ENCODE results near the gene NAT16.
"Not testable (repeated sequence)": the region's sequence is repeated elsewhere in the genome, so short reads cannot be mapped to it uniquely, and the experiment has no call there.

The NAT16 gene

DNA sequence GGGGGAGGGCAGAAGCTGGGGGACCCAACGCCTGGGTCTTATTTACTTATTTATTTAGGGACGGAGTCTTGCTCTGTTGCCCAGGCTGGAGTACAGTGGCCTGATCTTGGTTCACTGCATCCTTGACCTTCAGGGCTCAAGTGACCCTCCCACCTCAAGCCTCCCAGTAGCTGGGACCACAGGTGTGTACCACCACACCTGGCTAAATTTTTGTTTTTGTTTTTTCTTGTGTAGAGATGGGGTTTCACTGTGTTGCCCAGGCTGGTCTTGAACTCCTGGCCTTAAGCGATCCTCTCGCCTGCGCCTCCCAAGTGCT is 22.5 kb upstream of the NAT16 start:
- no peak for DNase-seq

DNA sequence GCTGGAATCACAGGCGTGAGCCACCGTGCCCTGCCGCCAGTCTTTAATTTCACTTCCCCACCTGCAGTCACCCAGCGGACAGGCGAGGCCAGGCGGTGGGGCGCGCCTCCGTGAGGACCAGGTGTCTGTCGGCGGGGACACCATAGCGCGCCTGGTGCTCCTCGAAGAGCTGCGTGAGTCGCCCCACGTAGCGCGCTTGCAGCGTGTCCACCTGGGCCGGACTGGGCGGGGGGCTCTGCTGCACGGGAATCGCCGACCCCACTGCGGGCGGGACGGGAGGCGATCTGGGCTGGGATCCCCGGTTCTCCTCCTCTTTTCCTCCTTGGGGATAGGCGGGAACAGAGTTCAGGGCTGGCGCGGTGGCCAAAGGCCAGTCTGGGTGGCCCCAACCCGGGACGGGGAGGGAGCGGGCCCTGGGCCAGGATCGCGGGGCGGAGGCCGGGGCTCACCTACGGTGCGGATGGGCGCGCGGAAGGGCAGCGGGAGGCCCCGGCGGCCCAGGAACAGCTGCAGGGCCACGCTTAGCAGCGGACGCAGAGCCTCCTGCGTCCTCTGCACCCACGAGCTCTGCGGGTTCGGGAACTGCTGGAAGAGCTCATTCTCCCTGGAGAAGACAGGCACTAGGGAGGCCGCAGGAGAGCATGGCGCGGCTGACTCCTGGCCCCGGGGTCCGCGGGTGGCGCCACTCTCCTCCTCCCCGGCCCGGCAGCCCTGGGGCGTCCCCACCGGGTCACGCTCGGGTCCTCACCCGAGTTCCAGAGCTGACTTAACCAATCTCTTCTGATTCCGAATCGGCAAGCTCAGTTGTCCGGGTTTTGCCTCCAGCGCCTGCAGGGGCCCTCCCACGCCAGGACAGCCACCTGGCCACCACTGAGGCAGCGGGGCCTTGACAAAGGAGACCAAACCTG is 21.9 kb upstream of the NAT16 start:
- DNase-seq = no peak

DNA sequence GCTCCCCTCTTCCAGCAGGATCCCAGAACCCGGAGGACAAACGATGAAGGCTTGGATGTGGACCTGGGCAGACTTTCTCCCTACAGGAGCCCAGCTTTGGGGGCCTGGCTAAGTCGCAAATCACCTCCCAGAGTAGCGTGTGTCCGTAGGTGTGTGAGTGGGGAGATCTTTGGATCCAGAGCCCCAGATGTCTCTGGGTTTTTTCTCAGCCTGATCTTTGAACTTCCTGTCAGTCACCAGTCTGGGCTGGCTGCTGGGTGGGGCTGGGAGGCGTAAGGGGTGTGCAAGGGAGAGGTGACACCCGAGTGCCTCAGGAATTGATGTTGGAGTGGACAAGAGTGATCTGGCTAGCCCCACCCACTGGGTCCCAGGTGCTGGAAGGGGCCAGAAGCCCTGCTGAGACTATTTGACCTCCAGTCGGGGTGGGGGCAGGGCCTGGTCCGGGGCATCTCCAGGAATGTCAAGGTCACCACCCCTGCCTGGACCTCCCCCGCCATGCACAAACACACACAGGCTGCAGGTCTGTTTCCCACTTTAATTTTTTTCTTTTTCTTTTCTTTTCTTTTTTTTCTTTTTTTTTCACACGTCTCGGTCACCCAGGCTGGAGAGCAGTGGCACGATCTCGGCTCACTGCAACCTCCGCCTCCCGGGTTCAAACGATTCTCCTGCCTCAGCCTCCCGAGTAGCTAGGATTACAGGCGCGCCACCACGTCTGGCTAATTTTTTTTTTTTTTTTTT is 20.9 kb upstream of the NAT16 start, which contains the start of gene MOGAT3:
Gene MOGAT3 (minus strand): TSS at position 175 of the 738 bp plus-strand sequence. CDS start 182 bp downstream, outside the sequence.
- no peak for DNase-seq

DNA sequence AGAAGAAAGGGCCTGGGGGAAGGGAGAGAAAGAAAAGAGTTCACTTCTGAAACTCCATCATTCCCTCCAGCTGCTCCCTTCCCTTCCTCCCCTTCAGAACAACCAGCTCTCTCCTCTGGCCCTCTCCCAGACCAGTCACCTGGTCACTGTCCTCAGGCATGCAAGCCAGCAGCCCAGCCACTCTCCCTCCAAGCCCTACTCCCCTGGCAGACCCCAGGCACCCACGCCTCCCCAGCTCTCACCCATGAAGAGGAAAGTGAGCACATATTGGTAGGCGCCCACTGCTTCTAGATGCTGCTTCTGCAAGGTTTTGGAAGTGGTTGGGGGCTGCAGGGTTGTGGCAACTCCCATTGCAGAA is 20.4 kb upstream of the NAT16 start:
- no peak for DNase-seq

DNA sequence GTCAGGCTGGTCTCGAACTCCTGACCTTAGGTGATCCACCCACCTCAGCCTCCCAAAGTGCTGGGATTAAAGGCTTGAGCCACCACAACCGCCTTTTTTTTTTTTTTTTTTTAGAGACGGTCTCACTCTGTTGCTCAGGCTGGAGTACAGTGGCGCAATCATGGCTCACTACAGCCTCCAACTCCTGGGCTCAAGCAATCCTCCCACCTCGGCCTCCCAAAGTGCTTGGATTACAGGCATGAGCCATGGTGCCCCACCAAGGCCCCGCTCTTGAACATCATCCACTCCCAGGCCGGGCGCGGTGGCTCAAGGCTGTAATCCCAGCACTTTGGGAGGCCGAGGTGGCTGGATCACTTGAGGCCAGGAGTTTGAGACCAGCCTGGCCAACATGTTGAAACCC is 19.4 kb upstream of the NAT16 start:
- not testable (repeated sequence) for DNase-seq

DNA sequence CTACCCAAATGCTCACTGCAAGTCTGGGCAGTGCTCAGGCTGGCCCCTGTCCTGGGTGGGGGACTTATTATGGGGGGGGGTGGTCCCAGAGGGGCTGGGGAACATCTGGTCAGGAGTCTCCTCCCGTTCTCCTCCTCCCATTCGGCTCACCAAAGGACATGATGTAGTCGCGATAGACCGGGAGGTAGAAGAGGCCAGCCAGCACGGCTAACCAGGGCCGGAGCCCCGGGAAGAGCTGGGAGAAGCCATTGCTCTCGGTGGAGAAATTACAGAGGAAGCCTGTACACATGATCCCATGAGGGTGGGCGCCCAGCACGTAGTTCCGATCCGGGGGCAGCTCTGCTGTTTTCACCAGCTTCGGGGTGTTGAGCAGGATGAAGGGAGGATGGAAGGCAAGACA is 18.4 kb upstream of the NAT16 start:
- DNase-seq = no peak

DNA sequence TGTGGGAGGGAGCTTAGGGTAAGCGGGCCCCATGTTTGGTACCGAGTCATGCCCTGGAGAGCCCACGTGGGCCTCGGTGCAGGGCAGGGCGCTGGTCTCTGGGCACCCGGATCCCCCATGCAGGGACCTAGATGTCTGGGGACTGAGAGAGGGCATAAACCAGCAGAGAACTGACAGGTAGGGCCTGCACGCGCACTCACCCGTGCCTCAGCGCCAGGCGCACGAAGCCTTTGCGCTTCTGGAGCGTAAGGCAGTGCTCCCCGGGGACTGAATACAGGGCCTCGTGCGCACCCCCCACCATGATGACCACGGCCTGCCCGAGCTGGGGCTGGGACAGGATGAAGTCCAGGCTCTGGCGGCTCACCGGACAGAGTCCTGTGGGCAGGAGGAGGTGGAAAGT is 17.9 kb upstream of the NAT16 start:
- DNase-seq = no peak

DNA sequence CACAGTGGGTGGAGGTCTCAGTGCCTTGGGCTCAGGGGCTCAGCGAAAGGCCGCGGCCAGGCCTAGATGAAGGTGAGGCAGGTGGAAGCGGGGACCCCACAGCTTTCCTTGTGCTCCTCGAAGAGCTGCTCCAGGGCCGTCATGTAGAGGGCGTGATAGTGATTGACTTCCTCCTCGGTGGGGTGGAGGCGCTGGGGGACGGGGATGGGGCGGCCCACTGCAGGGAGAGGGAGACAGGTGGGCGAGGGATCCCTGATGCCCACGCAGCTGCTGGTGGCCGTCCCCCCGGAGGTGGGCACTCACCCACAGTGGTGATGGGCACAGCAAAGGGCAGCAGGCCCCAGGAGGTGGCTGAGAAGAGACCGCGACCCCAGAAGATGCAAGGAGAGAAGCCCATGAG is 15.8 kb upstream of the NAT16 start:
- DNase-seq = no peak

DNA sequence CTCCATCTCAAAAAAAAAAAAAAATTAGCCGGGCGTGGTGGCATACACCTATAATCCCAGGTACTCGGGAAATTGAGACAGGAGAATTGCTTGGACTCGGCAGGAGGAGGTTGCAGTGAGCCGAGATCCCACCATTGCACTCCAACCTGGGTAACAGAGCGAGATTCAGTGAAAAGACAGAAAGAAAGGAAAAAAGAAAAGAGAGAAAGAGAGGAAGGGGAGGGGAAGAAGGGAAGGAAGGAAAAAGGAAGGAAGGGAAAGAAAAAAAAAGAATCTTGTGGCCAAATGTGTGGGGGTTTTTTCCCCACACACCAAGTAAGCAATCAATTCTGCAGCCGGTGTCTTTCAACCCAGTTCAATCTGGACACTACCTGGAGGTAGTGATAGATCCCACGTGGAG is 9.0 kb upstream of the NAT16 start:
- no peak for DNase-seq

DNA sequence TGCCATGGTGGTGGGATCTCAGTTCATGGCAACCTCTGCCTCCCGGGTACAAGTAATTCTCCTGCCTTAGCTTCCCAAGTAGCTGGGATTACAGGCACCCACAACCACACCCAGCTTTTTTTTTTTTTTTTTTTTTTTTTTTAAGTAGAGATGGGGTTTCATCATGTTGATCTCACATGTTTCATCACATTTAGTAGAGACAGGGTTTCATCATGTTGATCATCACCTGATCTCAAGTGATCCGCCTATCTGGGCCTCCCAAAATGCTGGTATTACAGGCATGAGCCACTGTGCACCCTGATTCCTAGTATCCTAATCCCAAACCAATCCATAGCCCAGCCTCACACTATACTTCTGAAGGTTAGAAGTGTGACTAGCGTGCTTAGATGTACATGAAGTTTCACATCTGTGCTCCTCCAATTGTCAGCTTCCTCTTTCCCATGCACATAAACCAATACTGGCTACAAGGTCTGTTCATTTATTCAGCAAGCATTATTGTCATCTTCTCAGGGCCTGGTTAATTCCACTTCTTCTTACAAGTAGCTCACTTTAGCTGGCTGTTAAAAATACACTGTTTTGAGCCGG is 6.8 kb upstream of the NAT16 start:
- no peak for DNase-seq

DNA sequence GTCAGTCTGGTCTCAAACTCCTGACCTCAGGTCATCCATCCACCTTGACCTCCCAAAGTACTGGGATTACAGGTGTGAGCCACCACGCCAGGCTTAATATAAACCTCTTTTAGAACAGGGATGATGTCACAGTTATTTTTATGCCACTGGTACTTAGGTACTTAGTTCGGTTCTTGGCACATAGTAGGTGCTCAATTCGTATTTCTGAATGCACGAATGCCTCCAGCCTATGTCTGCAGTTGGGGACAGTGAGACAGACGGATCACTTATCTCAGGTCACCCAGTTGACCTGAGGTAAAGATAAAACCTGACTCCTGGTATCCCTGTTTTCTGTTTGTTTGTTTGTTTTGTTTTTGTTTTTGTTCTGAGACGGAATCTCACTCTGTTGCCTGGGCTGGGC is 6.1 kb upstream of the NAT16 start:
- no peak for DNase-seq

DNA sequence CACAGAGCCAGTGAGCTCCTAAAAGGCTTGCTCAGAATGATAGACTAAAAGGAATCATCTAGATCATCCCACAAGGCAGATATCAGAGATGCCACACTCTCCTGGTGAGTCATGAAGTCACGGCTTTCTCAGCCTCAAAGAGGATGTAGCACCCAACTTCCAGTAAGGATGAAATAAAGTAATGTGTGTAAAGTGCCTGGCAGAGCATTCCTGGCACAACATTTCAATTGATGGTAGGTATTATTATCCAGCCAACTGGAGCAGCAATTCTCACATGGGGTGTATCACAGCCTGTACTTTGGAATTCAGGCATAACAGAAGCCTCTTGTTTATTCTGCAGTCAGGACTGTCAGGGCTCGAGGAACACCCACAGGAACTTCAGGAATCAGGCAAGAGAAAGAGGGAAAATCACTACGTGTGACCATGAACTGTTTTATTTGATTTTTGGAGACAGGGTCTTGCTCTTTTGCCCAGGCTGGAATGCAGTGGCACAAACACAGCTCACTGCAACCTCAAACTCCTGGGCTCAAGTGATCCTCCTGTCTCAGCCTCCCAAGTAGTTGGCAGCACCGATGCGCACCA is 5.3 kb upstream of the NAT16 start:
- peak in 7 of 56 donors; percentile 3 to 47 (median 13) for DNase-seq

DNA sequence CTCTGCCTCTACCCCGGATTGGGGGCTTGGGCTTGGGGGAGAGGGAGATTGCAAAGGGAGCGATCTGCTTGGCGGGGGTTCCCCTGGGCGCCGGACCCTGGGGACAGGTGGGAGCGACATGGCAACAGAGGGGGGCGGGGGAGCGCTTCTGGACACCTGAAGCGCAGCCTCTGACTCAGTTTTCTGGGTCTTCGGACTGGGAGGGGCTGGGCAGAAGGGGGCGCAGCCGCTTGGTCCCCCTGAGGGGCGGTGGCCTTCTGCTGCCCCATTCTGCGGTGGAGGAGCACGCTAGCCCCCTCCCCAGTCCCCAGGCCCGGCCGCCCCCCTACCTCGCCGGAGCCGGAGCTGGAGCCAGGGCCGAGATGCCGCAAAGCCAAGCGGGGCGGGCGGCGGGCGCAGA is 380 bp downstream of the NAT16 start:
- DNase-seq = peak in 1 of 56 donors; percentile 40

DNA sequence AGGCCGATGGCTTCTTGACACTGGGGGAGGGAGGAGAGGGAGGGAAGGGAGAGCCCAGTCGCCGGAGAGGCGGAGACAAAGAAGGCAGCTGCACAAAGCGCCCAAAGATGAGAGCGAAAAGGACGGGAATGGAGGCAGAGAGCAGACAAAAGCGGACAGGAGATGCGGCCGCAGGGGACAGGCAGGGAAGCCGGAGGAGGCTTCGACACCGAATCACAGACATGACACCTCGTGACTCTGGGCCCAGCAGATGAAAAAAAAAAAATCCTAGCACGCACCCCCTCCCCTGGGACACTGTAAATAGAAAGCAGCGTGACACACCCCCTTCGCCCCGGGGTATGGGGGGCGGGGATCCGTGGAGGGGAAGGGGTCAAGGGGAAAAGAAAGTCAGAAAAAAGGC is 976 bp downstream of the NAT16 start:
- no peak for DNase-seq

DNA sequence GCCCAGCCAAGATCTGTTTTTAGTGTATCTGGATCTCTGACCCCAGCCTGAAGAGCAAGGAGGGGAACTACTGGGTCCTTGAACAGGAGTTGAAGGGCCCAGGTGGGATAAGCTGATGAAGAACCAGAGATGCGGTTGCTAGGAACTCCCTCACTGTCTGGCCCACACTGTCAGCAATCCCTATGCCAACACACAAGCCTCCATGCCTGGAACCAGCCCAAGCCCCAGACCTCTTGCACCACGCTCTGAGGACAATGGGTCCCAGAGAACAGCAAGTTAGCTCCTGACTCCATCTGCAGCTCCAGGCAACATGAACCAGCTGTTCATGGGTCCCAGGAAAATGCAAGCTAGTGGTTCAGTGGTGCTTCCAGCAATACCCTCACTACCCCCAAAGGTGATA is 2.4 kb downstream of the NAT16 start:
- no peak for DNase-seq

DNA sequence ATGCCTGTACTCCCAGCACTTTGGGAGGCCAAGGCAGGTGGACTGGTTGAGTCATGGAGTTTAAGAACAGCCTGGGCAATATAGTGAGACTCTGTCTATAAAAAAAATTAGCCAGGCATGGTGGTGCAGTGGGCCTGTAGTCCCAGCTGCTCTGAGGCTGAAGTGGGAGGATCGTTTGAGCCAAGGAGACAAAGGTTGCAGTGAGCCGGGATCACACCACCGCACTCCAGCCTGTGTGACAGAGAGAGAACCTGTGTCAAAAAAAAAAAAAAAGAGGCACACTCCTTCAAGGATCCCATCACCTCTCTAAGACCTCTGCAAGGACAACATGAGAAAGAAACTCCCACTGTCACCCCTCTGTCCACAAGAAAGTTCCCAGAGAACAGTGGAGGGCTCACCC is 4.4 kb downstream of the NAT16 start:
- DNase-seq = no peak

DNA sequence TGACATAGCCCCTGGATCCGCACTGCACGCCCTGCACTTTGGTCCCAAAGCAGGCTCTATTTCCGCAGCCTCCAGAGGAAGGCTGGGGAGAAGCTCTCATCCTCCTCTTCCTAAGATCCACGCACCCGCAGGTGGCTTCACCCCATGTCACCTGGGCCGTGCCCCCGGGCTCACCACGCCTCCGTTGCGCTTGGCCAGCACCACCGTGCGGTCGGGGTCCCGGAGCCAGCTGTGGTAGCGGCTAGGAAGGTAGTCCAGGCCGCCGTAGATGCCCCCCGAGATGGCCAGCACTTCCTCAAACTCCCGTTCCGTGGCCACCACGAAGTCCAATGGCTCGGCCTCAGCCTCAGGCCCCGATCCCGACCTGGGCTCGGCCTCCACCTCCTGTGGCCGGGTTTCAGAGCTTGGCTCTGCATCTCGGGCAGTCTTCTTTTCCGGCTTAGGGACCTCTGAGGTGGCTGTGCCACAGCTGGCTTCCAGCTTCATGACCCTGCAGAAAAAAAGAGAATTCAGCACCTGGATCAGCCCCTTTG is 5.7 kb downstream of the NAT16 start:
- no peak for DNase-seq

DNA sequence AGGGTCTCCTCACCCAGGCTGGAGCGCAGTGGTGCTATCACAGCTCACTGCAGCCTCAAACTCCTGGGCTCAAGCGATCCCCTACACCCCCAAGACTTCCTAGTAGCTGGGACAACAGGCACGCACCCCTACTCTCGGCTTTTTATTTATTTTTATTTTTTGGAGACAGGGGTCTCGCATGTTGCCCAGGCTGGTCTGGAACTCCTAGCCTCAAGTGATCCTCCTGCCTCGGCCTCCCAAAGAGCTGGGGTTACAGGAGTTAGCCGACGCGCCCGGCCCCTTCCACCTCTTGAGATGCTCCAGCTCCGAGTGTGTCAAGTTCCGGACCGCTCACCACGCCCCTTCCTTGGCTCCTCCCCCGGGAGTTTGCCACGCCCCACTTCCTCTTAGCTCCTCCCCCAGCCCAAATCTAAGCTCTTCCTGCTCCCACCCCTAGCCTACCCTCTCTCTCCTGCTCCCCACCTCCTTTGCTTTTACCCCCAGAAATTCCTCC is 6.3 kb downstream of the NAT16 start:
- DNase-seq = peak in 3 of 56 donors; percentile 15 to 30 (median 24)

DNA sequence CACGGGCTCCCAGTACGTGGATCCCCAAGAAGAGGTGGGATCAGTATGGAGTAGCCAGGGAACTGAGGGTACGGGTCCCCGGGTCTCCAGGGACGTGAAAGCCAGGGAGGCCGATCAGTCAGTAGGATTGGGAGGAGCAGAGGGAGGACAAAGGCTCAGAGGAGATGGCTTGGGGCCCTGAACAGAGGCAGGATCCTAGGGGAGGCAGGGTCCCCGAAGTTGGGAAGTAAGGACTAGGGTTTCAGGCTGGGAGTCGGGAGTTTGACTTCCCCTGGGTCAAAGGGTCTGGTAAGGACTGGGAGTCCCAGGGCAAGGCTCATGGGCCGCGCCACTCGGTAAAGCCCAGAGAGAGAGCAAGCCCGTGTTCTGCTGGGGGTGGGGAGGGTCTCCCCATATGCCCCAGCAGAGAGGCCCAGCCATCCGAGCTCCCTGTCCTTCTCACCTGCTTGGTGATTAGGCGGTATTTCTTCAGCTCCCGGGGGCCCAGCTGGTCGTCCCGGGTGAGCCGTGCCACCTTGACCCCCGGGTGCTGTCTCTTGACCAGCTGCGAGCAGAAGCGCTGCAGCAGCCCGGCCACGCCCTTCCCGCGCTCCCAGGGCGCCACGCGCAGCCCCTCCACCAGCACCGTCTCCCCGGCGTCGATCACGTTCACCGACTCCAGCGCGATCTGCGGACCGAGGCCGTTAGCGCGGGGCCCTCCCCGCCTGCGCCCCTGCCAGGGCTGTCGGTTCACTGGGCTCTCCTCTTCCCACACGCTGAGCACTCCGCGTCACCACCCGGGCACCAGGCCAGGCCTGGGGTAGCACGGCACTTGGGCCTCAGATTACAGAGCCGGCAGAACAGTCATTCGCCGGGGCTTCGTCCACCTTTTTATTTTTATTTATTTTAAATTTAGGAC is 7.0 kb downstream of the NAT16 start:
- DNase-seq = peak in 8 of 56 donors; percentile 3 to 49 (median 16)

Data from nucleus accumbens (tissue), 56 donors.